ENCODE measurements around the gene RABGAP1L. TPM values are rescaled to one million over a fixed set of nuclear protein-coding genes. Genes with fewer than 3 reads are reported as not detected.

The RABGAP1L gene
- total and polyA plus RNA-seq, 4 donors: 4.8 to 53.5 (median 18.8) TPM

GRCh38 chr1:174995916-174996315 lies 836.6 kb downstream of the RABGAP1L start:
- Histone ChIP-seq H3K9ac (ENCODE audit: low read depth in 1 of 2, low read length in 2 of 2) (no peak overlapping the region), H3K9me3 (ENCODE audit: control insufficient read depth in 4 of 4, low read length in 3 of 4) (no peaks in the 10 kb centered on the region), H3K27ac (ENCODE audit: low read depth in 1 of 2, low read length in 2 of 2) (no peak overlapping the region), H3K4me3 (ENCODE audit: low read depth in 1 of 3, low read length in 3 of 3) (no peak overlapping the region), H3K4me1 (ENCODE audit: control insufficient read depth in 4 of 4, insufficient read depth in 4 of 4, low read length in 3 of 4) (peaks cover 0 to 13% (median 1%) of the 10 kb centered on the region in 4 donors), H3K27me3 (ENCODE audit: control insufficient read depth in 4 of 4, insufficient read depth in 4 of 4, low read length in 3 of 4) (no peaks in the 10 kb centered on the region), H3K36me3 (ENCODE audit: control insufficient read depth in 4 of 4, insufficient read depth in 3 of 4, low read depth in 1 of 4, low read length in 3 of 4) (no peaks in the 10 kb centered on the region)
- 95% methylated on average over 1 of the region's 1 CpG for WGBS
- DNase-seq (ENCODE audit: low spot score): no peak
- TF ChIP-seq GABPA (IDR thresholded peaks at IDR 0.05 in 1 of 2, conservative IDR thresholded peaks at IDR 0.05 in 1 of 2) (no peak), EGR1 (IDR thresholded peaks at IDR 0.05; ENCODE audit: low read depth in 2 of 2) (no peak), TAF1 (conservative IDR thresholded peaks at IDR 0.05) (no peak), HNF4A (conservative IDR thresholded peaks at IDR 0.05) (no peak), HNF4G (IDR thresholded peaks at IDR 0.05) (no peak)

- Histone ChIP-seq H3K27ac (ENCODE audit: low read depth in 1 of 2, low read length in 2 of 2) (no peak overlapping the region), H3K36me3 (ENCODE audit: control insufficient read depth in 4 of 4, insufficient read depth in 3 of 4, low read depth in 1 of 4, low read length in 3 of 4) (no peaks in the 10 kb centered on the region), H3K4me3 (ENCODE audit: low read depth in 1 of 3, low read length in 3 of 3) (no peak overlapping the region), H3K9ac (ENCODE audit: low read depth in 1 of 2, low read length in 2 of 2) (no peak overlapping the region), H3K4me1 (ENCODE audit: control insufficient read depth in 4 of 4, insufficient read depth in 4 of 4, low read length in 3 of 4) (peaks cover 0 to 19% (median 1%) of the 10 kb centered on the region in 4 donors), H3K27me3 (ENCODE audit: control insufficient read depth in 4 of 4, insufficient read depth in 4 of 4, low read length in 3 of 4) (no peaks in the 10 kb centered on the region), H3K9me3 (ENCODE audit: control insufficient read depth in 4 of 4, low read length in 3 of 4) (no peaks in the 10 kb centered on the region)
- DNase-seq (ENCODE audit: low spot score): no peak
- 59% methylated on average over 1 of the region's 1 CpG for whole genome bisulfite sequencing
- TF ChIP-seq HNF4A (conservative IDR thresholded peaks at IDR 0.05) (no peak), HNF4G (IDR thresholded peaks at IDR 0.05) (no peak), ZBTB33 (IDR thresholded peaks at IDR 0.05) (no peak), FOXA1 (IDR thresholded peaks at IDR 0.05) (no peak), SP1 (IDR thresholded peaks at IDR 0.05) (no peak), FOXA2 (IDR thresholded peaks at IDR 0.05) (no peak)
Measured at GRCh38 chr1:174996476-174996875, 837.2 kb downstream of the RABGAP1L start.

GRCh38 chr1:174997041-174997440 lies 837.7 kb downstream of the RABGAP1L start:
- no peak overlapping the region for H3K27ac ChIP-seq (ENCODE audit: low read depth in 1 of 2, low read length in 2 of 2)
- no peak overlapping the region for H3K4me3 ChIP-seq (ENCODE audit: low read depth in 1 of 3, low read length in 3 of 3)

More at GRCh38 chr1:174997041-174997440, 837.7 kb downstream of the RABGAP1L start:
- H3K27me3 ChIP-seq (ENCODE audit: control insufficient read depth in 4 of 4, insufficient read depth in 4 of 4, low read length in 3 of 4): no peaks in the 10 kb centered on the region
- H3K36me3 ChIP-seq (ENCODE audit: control insufficient read depth in 4 of 4, insufficient read depth in 3 of 4, low read depth in 1 of 4, low read length in 3 of 4): no peaks in the 10 kb centered on the region
- H3K4me1 ChIP-seq (ENCODE audit: control insufficient read depth in 4 of 4, insufficient read depth in 4 of 4, low read length in 3 of 4): peaks cover 1 to 21% (median 4%) of the 10 kb centered on the region in 4 donors
- H3K9me3 ChIP-seq (ENCODE audit: control insufficient read depth in 4 of 4, low read length in 3 of 4): no peaks in the 10 kb centered on the region
- WGBS: 91% methylated on average over 3 of the region's 3 CpGs
- DNase-seq (ENCODE audit: low spot score): no peak
- TF ChIP-seq FOXA2 (IDR thresholded peaks at IDR 0.05) (no peak), HNF4A (conservative IDR thresholded peaks at IDR 0.05) (no peak), NR2F2 (IDR thresholded peaks at IDR 0.05) (no peak), YY1 (IDR thresholded peaks at IDR 0.05) (no peak), RAD21 (IDR thresholded peaks at IDR 0.05) (no peak), RXRA (IDR thresholded peaks at IDR 0.05) (no peak), ZBTB33 (IDR thresholded peaks at IDR 0.05) (no peak), FOXA1 (IDR thresholded peaks at IDR 0.05) (no peak), EGR1 (IDR thresholded peaks at IDR 0.05; ENCODE audit: low read depth in 2 of 2) (no peak), ATF3 (IDR thresholded peaks at IDR 0.05) (no peak)
- no peak overlapping the region for H3K9ac ChIP-seq (ENCODE audit: low read depth in 1 of 2, low read length in 2 of 2)

All from liver (tissue), 9 donors.